HepG2 (cell line): ENCODE data around the gene MARCHF4. TPM values are rescaled to one million over a fixed set of nuclear protein-coding genes. Genes with fewer than 3 reads are reported as not detected.

Experiments used
- CCAR2 ChIP-seq: fragments of 200-400 bp; formaldehyde crosslinking; optimal IDR thresholded peaks from 2 replicates; pipeline ENCODE3; 2018; ENCODE audit warnings: low read depth, mild to moderate bottlenecking, low read length, moderate library complexity
- EED ChIP-seq: sonication (generic); formaldehyde crosslinking; IDR thresholded peaks from 2 replicates; pipeline ENCODE4 v1.5.0; 2020; ENCODE audit warnings: mild to moderate bottlenecking, missing genetic modification reagents
- GZF1 ChIP-seq: sonication (generic); formaldehyde crosslinking; IDR thresholded peaks from 2 replicates; pipeline ENCODE4 v1.5.1; 2020; ENCODE audit warnings: mild to moderate bottlenecking, missing genetic modification reagents
- HMG20A ChIP-seq: IDR thresholded peaks from 2 replicates; pipeline ENCODE4 v1.6.1; 2016; ENCODE audit warnings: borderline replicate concordance
- HNRNPUL1 ChIP-seq: fragments of 200-400 bp; formaldehyde crosslinking; IDR thresholded peaks from 2 replicates; pipeline ENCODE4 v1.6.1; 2017; ENCODE audit warnings: low read depth, mild to moderate bottlenecking, low read length, moderate library complexity
- HOXA9 ChIP-seq: sonication (generic); formaldehyde crosslinking; IDR thresholded peaks from 2 replicates; pipeline ENCODE4 v1.8.1; 2022; ENCODE audit warnings: missing genetic modification reagents, mild to moderate bottlenecking, moderate library complexity, borderline replicate concordance
- IRX3 ChIP-seq: sonication (generic); formaldehyde crosslinking; IDR thresholded peaks from 2 replicates; pipeline ENCODE4 v1.8.1; 2023; ENCODE audit warnings: mild to moderate bottlenecking, low read depth, missing genetic modification reagents, borderline replicate concordance
- KLF11 ChIP-seq: IDR thresholded peaks from 2 replicates; pipeline ENCODE4 v1.6.1; 2016; ENCODE audit warnings: missing compliant biosample characterization
- KLF15 ChIP-seq: sonication (generic); formaldehyde crosslinking; IDR thresholded peaks from 2 replicates; pipeline ENCODE4 v1.8.1; 2023; ENCODE audit warnings: borderline replicate concordance, mild to moderate bottlenecking, inconsistent platforms, missing genetic modification reagents, mixed read lengths
- MED1 ChIP-seq: sonication (generic); formaldehyde crosslinking; IDR thresholded peaks from 2 replicates; pipeline ENCODE4 v1.4.0; 2020; ENCODE audit warnings: missing genetic modification reagents
- NRL ChIP-seq: sonication (generic); formaldehyde crosslinking; IDR thresholded peaks from 2 replicates; pipeline ENCODE4 v1.5.0; 2020; ENCODE audit warnings: missing genetic modification reagents, mild to moderate bottlenecking, moderate library complexity, borderline replicate concordance
- ONECUT2 ChIP-seq: sonication (generic); formaldehyde crosslinking; IDR thresholded peaks from 2 replicates; pipeline ENCODE4 v1.4.0; 2020; ENCODE audit warnings: missing genetic modification reagents
- RBM22 ChIP-seq: fragments of 200-400 bp; formaldehyde crosslinking; optimal IDR thresholded peaks from 2 replicates; pipeline ENCODE3; 2017; ENCODE audit warnings: mild to moderate bottlenecking, low read length, moderate library complexity
- REXO4 ChIP-seq: sonication (generic); formaldehyde crosslinking; IDR thresholded peaks from 2 replicates; pipeline ENCODE4 v1.8.0; 2022; ENCODE audit warnings: missing genetic modification reagents, mild to moderate bottlenecking, borderline replicate concordance
- TAF1 ChIP-seq: sonication (generic); formaldehyde crosslinking; IDR thresholded peaks from 2 replicates; pipeline ENCODE4 v1.4.0; 2020; ENCODE audit warnings: missing genetic modification reagents
- ZMAT3 ChIP-seq: sonication (generic); formaldehyde crosslinking; conservative IDR thresholded peaks from 2 replicates; pipeline ENCODE4 v1.7.0; 2021; ENCODE audit warnings: missing genetic modification reagents
- ZMYM4 ChIP-seq: sonication (generic); formaldehyde crosslinking; IDR thresholded peaks from 2 replicates; pipeline ENCODE4 v1.8.1; 2023; ENCODE audit warnings: mild to moderate bottlenecking, missing genetic modification reagents
- ZNF224 ChIP-seq: sonication (generic); formaldehyde crosslinking; IDR thresholded peaks from 2 replicates; pipeline ENCODE4 v1.5.0; 2020; ENCODE audit warnings: mild to moderate bottlenecking, missing genetic modification reagents
- ZNF292 ChIP-seq: sonication (generic); formaldehyde crosslinking; IDR thresholded peaks from 2 replicates; pipeline ENCODE4 v1.8.1; 2022; ENCODE audit warnings: mild to moderate bottlenecking, low read depth, missing genetic modification reagents, borderline replicate concordance
- ZNF296 ChIP-seq: sonication (generic); formaldehyde crosslinking; conservative IDR thresholded peaks from 2 replicates; pipeline ENCODE4 v1.5.0; 2020; ENCODE audit warnings: mild to moderate bottlenecking, missing genetic modification reagents
- ZNF557 ChIP-seq: sonication (generic); formaldehyde crosslinking; IDR thresholded peaks from 2 replicates; pipeline ENCODE4 v1.4.0; 2020; ENCODE audit warnings: missing genetic modification reagents
- ZNF747 ChIP-seq: sonication (generic); formaldehyde crosslinking; IDR thresholded peaks from 2 replicates; pipeline ENCODE4 v1.8.1; 2023; ENCODE audit warnings: missing genetic modification reagents, mild to moderate bottlenecking, borderline replicate concordance
- ZNF770 ChIP-seq: sonication (generic); formaldehyde crosslinking; IDR thresholded peaks from 2 replicates; pipeline ENCODE4 v1.5.0; 2020; ENCODE audit warnings: mild to moderate bottlenecking, missing genetic modification reagents
- ZNF790 ChIP-seq: sonication (generic); formaldehyde crosslinking; IDR thresholded peaks from 2 replicates; pipeline ENCODE4 v1.8.0; 2022; ENCODE audit warnings: missing genetic modification reagents, mild to moderate bottlenecking, borderline replicate concordance
- ZNF839 ChIP-seq: sonication (generic); formaldehyde crosslinking; IDR thresholded peaks from 2 replicates; pipeline ENCODE4 v1.4.0; 2020; ENCODE audit warnings: missing genetic modification reagents, mild to moderate bottlenecking, borderline replicate concordance
- polyA plus RNA-seq, 8 experiments: library from polyadenylated mRNA; depleted of rRNA in 3 of 8; stranded (reverse) in 7 of 8; unstranded in 1 of 8; fragments of >200 nt; fragmentation: Illumina TruSeq in 4 of 8; extraction: Trizol in 4 of 8; gene quantifications; 2 replicates each; pipeline versions ENCODE4 v1.2.1 to v1.2.3, GENCODE V29; 2011 to 2016; ENCODE audit warnings: low read depth in 4 of 8, missing spikeins in 1 of 8, mixed read lengths in 1 of 8; ENCODE audit not compliant: insufficient read depth in 1 of 8
- total RNA-seq, 5 experiments: library from RNA; depleted of rRNA; stranded (reverse); fragments of >200 nt; fragmentation: Illumina TruSeq; extraction: Trizol; gene quantifications; 2 replicates each; pipeline ENCODE4 v1.2.3, GENCODE V29; 2016; ENCODE audit warnings: low read depth in 1 of 5
- TF ChIP-seq, protein P1 (sequence below): sonication (generic); formaldehyde crosslinking; IDR thresholded peaks from 2 replicates; pipeline ENCODE4 v1.8.1; 2023; ENCODE audit warnings: mild to moderate bottlenecking, missing genetic modification reagents, borderline replicate concordance
- TF ChIP-seq, protein P2 (sequence below): sonication (generic); formaldehyde crosslinking; IDR thresholded peaks from 2 replicates; pipeline ENCODE4 v1.8.1; 2023; ENCODE audit warnings: mild to moderate bottlenecking, missing genetic modification reagents

MARCHF4 gene
- total and polyA plus RNA-seq, 2 of the 13 experiments (the other 11 are each of a cell fraction or from before 2014, with no cell fraction given) = not detected

DNA sequence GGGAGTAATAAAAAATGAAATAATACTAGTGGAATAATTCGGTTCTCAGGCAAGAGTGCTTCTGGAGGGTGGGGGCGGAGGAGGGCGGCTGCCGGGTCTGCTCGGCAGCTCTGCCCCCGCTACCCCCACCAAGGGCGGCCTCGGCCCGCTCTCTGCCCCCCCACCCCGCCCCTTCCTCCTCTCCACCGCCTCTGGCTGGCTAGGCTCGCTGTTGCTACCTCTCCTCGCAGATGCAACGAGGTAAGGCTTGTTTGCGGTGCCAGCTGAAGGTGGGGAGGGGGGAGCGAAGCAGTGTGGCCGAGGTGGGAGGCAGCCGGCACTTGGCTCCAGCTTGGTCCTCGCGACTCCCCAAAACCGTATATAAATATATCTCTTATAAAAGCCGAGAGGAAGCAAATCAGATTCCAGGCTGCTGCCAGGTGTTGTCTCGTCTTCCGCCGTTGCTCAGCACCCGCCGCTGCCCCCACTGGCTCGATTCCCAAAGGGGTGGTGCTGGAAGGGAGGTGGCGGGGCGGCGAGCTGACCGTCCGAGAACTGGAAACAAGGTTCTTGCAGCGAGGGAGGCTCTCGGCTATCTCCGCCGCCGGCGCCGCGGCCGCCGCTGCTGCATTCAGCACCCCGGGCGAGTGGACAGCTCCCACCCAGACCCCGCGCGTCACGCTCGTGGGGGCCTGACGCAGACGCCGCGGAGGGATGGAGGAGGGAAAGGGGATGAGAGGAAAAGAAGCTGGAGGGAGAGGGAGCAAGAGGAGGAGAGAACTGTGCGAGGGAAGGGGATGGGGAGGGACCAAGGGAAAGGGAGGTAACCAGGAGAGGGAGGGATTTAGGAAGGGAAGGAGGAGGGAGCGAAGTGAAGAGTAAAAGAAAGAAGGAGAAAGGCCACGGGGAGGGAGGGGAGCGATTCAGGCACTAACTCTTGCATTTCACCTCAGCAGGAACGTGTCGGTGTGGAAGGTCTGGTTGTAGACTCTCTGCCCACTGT lies at the start of gene MARCHF4 (continued):
- peak; percentile 97 for TF ChIP-seq ZNF557
- no peak for TF ChIP-seq TAF1 (CRISPR knock-in tag)
- peak; percentile 94 for TF ChIP-seq NRL (CRISPR knock-in tag)
- peak; percentile 93 for TF ChIP-seq KLF15
- TF ChIP-seq, protein P1, sequence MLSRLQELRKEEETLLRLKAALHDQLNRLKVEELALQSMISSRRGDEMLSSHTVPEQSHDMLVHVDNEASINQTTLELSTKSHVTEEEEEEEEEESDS = peak; percentile 88; the same call in 1 of the 2 replicates
- TF ChIP-seq KLF11 (CRISPR knock-in tag) = peak; percentile 95
- TF ChIP-seq RBM22 = no peak
- peak; percentile 89 for TF ChIP-seq ZNF296 (CRISPR knock-in tag)
- peak; percentile 70; the same call in 1 of the 2 replicates for TF ChIP-seq ZNF747 (CRISPR knock-in tag)
- TF ChIP-seq CCAR2 = no peak
- TF ChIP-seq HNRNPUL1 = no peak
- TF ChIP-seq EED (CRISPR knock-in tag) = peak; percentile 82
- peak; percentile 86; the same call in 1 of the 2 replicates for TF ChIP-seq ZNF790
- TF ChIP-seq ZNF224 = 0 out of 2 replicates have a peak, but pooled peaks have one; percentile 36
- no peak for TF ChIP-seq ZNF770 (CRISPR knock-in tag)
- no peak for TF ChIP-seq ZNF292 (CRISPR knock-in tag)
- TF ChIP-seq IRX3 (CRISPR knock-in tag) = peak; percentile 94
- TF ChIP-seq HOXA9 (CRISPR knock-in tag) = peak; percentile 98
- peak; percentile 98 for TF ChIP-seq ZMAT3 (CRISPR knock-in tag)
- TF ChIP-seq ZMYM4 (CRISPR knock-in tag) = peak; percentile 76
- TF ChIP-seq, protein P2, sequence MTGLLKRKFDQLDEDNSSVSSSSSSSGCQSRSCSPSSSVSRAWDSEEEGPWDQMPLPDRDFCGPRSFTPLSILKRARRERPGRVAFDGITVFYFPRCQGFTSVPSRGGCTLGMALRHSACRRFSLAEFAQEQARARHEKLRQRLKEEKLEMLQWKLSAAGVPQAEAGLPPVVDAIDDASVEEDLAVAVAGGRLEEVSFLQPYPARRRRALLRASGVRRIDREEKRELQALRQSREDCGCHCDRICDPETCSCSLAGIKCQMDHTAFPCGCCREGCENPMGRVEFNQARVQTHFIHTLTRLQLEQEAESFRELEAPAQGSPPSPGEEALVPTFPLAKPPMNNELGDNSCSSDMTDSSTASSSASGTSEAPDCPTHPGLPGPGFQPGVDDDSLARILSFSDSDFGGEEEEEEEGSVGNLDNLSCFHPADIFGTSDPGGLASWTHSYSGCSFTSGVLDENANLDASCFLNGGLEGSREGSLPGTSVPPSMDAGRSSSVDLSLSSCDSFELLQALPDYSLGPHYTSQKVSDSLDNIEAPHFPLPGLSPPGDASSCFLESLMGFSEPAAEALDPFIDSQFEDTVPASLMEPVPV (CRISPR knock-in tag) = peak; percentile 81
- no peak for TF ChIP-seq HMG20A (CRISPR knock-in tag)
- no peak for TF ChIP-seq REXO4 (CRISPR knock-in tag)
- peak; percentile 53; the same call in 1 of the 2 replicates for TF ChIP-seq MED1
- TF ChIP-seq ONECUT2 = peak; percentile 55
- peak; percentile 80; the same call in 1 of the 2 replicates for TF ChIP-seq GZF1 (CRISPR knock-in tag)
- TF ChIP-seq ZNF839 (CRISPR knock-in tag) = 0 out of 2 replicates have a peak, but pooled peaks have one; percentile 29
